HG03045 (cell line): ENCODE data around the gene BCAM.
"Not testable (repeated sequence)": the region's sequence is repeated elsewhere in the genome, so short reads cannot be mapped to it uniquely, and the experiment has no call there.

Experiments used
- ATAC-seq: cut with Tn5 transposase; IDR thresholded peaks from one replicate; pipeline ENCODE4 v1.9.1; 2021; ENCODE audit warnings: mild to moderate bottlenecking, moderate library complexity; ENCODE audit not compliant: unreplicated experiment

BCAM gene

DNA sequence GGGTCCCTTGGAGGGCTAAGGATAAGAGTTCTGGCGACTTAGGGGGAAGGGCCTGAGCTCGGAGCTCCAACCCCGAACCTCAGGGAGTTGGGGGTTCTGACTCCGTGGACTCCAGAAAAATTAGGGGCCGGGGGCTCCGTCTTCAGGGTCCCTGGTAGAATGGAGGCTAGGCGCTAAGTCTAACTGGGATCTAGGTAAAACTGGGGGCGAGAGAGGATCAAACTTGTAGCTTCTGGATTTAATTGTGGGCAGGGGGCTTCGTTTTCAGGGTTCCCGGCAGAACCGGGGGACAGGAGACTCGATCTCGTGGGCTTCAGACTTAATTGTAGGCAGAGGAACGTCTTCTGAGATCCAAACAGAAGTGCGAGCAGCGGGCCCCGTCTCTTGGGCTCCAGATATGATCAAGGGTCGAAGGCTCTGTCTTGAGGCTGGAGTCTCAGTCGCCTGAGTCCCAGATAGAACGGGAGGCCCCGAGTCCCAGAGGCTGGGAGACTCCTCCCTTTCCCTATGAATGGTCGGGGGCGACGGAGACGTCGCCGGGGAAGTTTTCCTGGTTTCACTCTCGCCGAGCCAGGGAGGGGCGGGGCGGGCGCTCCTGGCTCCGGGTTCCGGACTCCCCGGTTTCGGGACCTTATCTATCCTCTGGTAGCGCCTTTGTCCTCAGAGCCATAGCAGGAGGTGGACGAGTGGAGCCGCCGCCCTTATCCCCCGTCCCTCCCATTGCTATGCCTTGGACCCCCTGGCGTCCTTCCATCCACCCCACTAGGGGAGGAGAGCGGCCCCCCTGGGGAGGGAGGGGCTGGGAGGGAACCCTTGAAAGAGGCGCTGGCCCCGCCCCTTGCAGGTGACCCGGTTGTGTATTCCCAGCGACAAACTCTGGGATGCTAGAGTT, 38.5 kb downstream of the BCAM start:
- ATAC-seq: no peak

DNA sequence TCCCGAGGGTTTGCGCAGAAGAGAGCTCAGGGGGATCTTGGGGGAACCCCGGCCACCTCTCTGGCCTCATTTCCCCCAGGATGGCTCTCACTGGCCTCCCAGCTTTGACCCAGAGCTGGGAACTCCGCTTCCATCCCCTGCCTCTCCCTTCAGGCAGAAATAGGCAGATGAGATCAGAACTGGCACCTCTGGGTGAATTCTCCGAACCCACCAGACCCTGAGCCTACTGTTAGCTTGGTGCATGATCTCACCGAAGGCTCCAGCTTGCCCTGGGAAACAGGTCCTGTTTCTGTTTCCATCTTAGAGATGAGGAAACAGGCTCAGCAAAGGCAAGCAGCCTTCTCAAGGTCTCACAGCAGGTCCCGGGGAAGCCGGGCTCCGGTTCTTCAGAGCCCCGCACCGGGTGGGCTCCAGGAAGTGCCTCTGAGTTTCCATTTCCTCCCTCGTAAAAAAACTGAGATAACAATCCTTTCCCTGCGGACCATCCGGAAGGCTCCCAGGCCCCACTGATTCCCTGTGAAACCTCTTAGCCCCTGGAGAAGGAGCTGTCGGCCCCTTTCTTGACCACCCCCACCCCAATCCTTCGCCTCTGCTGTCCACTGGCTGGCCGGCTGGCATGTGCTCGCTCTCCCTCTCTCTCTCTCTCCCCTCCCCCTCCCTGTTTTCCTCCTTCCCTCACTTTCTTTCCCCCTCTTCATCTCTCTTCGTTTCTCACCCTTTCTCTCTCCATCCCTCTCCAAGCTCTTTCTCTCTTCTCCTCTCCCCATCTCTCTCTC, 39.3 kb downstream of the BCAM start:
- no peak for ATAC-seq

GRCh38 chr19:44848812-44849447, 40.0 kb downstream of the BCAM start:
- ATAC-seq: no peak

DNA sequence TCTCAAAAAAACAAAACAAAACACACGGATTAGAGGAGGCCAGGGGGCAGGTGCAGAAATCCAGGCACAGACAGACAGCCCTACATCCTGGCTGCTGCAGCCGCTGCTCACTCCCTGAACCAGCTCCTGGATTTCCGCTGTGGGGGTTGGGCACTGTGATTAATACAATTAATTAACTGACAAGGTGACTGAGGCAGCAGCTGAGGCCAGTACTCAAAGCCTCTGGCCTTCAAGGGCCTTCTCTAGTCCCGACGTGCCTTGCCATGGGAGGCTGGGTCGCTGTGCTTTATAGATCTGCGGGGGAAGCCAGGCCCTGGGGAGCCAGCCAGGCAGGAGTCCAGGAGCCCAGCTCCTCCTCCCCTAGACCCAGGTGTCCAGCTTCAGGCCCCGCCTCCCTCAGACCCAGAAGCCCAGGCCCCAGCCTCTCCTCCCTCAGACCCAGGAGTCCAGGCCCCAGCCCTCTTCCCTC, 41.8 kb downstream of the BCAM start:
- no peak for ATAC-seq

DNA sequence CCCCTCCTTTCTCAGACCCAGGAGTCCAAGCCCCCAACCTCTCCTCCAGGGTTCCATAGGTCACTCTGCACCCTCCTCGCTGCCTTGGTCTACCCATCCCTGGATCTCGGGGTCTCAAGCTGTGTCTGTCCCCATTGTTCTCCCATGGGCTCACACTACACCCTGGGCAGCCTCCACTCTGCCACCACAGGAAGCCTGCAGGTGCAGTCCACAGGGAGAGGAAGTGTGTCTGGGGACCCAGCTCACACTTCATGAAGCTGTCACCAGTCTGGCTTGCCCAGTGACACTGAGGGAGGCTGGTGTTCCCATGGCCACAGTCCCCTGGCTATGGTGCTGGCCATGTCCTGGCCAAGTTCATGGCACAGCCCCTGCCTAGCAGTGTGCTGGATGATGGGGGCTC, 42.5 kb downstream of the BCAM start:
- ATAC-seq: no peak

GRCh38 chr19:44855606-44856005, 46.7 kb downstream of the BCAM start:
- no peak for ATAC-seq

DNA sequence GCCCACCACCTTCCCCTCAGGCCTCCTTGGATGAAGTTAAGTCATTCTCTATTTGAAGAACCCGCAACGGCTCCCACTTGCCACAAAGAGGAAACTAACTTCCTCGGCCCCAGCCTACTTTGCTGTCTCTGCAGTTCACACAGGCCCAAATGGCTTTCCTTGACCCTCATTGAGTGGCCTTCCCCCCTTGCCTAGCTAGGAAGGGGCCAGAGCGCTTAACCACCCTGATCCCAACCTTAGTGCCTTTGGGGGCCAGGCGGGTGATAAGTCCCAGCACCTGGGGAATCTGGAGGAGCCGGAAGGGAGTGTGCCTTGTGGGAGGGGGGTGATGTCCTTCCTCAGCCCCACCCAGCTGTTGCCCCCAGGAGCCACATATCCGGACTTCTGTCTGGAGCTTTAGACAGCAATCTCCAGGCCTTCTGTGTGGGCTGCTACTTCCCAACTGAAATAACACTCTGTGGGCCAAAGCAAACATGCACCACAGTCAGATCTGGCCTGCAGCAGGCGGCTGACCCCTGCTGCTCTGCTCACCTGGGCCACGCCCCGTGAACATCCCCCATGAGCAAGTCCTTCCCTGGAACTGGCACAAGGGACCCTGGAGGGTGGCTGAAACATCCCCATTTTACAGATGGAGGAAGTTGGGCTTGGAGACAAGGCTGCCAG, 47.6 kb downstream of the BCAM start:
- no peak for ATAC-seq

DNA sequence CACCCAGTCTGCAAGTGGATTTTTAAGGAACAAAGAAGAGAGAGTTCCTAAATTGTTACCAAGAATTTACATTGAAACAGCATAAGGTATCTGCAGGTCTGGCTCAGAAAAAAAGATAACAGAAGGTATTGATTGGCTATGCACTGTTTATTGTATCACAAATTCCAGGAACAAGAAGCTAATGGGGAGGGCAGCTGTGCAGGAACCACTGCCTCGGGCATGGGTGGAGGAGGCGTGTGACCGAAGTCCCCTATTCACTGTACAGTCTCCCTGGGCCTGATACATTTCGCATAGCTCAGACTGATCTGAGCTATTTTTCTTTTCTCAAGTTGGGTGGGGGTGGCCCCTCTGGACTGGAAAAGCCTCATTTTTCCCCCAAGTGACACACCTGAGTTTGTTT, 48.9 kb downstream of the BCAM start:
- ATAC-seq: no peak

- ATAC-seq: not testable (repeated sequence)
Measured at GRCh38 chr19:44861576-44861975, 52.7 kb downstream of the BCAM start.

- no peak for ATAC-seq
Measured at GRCh38 chr19:44863990-44864389, 55.1 kb downstream of the BCAM start.

DNA sequence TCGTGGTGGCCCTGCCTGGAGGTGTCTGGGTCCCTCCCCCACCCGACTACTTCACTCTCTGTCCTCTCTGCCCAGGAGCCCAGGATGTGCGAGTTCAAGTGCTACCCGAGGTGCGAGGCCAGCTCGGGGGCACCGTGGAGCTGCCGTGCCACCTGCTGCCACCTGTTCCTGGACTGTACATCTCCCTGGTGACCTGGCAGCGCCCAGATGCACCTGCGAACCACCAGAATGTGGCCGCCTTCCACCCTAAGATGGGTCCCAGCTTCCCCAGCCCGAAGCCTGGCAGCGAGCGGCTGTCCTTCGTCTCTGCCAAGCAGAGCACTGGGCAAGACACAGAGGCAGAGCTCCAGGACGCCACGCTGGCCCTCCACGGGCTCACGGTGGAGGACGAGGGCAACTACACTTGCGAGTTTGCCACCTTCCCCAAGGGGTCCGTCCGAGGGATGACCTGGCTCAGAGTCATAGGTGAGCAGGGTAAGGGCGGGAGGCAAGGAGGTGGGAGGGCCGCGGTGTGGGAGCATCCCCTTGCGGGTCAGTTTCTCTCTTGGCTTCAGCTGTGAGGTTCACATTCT, 56.4 kb downstream of the BCAM start:
- ATAC-seq: no peak

- no peak for ATAC-seq
Measured at GRCh38 chr19:44866664-44867063, 57.8 kb downstream of the BCAM start.

GRCh38 chr19:44867578-44867977, 58.7 kb downstream of the BCAM start:
- ATAC-seq: no peak

DNA sequence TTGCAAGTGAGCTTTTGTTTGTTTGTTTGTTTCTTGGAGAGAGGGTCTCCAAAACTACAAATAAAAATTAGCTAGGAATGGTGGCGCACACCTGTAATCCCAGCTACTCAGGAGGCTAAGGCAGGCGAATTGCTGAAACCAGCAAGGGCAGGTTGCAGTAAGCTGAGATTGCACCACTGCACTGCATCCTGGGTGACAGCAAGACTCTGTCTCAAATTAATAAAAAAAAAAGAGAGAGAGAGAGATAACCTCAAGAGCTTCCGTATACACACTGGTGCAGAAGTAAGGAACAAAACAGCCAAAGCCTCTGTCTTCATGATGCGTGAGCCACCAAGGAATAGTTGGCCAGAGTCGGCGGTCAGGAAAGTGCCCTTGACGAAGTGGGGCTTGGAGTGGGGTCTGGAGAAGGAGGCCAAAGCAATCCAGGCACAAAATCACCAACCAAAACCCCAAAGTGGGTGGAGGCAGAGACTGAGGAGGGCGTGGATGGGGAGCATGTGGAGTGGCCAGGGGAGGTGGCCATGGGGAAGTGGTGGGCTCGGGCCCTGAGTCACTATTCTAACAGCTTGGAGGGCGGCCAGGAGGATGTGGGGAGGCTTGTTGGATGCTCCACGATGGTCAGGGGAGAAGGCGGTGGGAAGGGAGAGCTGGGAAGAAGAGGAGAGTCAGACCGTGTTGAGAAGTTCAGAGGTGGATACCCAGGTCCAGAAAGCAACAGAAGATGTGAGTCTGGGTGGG, 61.0 kb downstream of the BCAM start:
- ATAC-seq: no peak
